Neural cell (in vitro differentiated cells): ENCODE measurements around the gene ALDH7A1. TPM values are rescaled to one million over a fixed set of nuclear protein-coding genes. Genes with fewer than 3 reads are reported as not detected.

ENCODE experiments used
- H2AFZ ChIP-seq: fragments of 200-600, 300-800 bp; sonication (generic), shearing (Covaris generic); 2 replicates; pipeline ENCODE4 v1.6.0; 2014; ENCODE audit warnings: low read depth, mild to moderate bottlenecking, antibody characterized with exemption, low read length, moderate library complexity
- H3F3A ChIP-seq: fragments of 200-600 bp; shearing (Covaris generic); 2 replicates; pipeline ENCODE4 v1.6.1; 2016; ENCODE audit warnings: mild to moderate bottlenecking, moderate library complexity, mixed read lengths, antibody characterized with exemption, low read length; ENCODE audit not compliant: insufficient read depth, poor library complexity, severe bottlenecking
- H3K27ac ChIP-seq: fragments of 200-600, 300-800 bp; sonication (generic), shearing (Covaris generic); 2 replicates; pipeline ENCODE4 v1.5.1; 2014; ENCODE audit warnings: mild to moderate bottlenecking, low read length, moderate library complexity
- H3K27me3 ChIP-seq: fragments of 300-800, 200-600 bp; sonication (generic), shearing (Covaris generic); 2 replicates; pipeline ENCODE4 v1.6.0; 2014; ENCODE audit warnings: mild to moderate bottlenecking, low read depth, low read length, moderate library complexity; ENCODE audit not compliant: insufficient read depth
- H3K36me3 ChIP-seq: fragments of 300-800, 200-600 bp; sonication (generic), shearing (Covaris generic); 2 replicates; pipeline ENCODE4 v1.5.1; 2014; ENCODE audit warnings: mild to moderate bottlenecking, antibody characterized with exemption, low read length, moderate library complexity; ENCODE audit not compliant: insufficient read depth
- H3K4me2 ChIP-seq: fragments of 300-800, 200-600 bp; sonication (generic), shearing (Covaris generic); 2 replicates; pipeline ENCODE4 v1.6.0; 2014; ENCODE audit warnings: mild to moderate bottlenecking, low read length
- H3K4me3 ChIP-seq: fragments of 300-800, 200-600 bp; sonication (generic), shearing (Covaris generic); 2 replicates; pipeline ENCODE4 v1.5.1; 2014; ENCODE audit warnings: mild to moderate bottlenecking, low read length, moderate library complexity
- H3K79me2 ChIP-seq: fragments of 200-600 bp; shearing (Covaris generic); replicated peaks from 2 replicates; pipeline ENCODE4 v1.6.0; 2014; ENCODE audit warnings: mild to moderate bottlenecking, low read length, moderate library complexity; ENCODE audit not compliant: insufficient read depth
- H3K9ac ChIP-seq: fragments of 300-800, 200-600 bp; sonication (generic), shearing (Covaris generic); 2 replicates; pipeline ENCODE4 v1.6.1; 2016; ENCODE audit warnings: mild to moderate bottlenecking, low read length, mixed read lengths
- H3K9me2 ChIP-seq: fragments of 200-600 bp; shearing (Covaris generic); 2 replicates; pipeline ENCODE4 v1.6.1; 2016; ENCODE audit warnings: mild to moderate bottlenecking, low read length, mixed read lengths; ENCODE audit not compliant: insufficient read depth
- H3K9me3 ChIP-seq: fragments of 200-600, 300-800 bp; sonication (generic), shearing (Covaris generic); 2 replicates; pipeline ENCODE4 v1.6.1; 2016; ENCODE audit warnings: mild to moderate bottlenecking, mixed run types, low read length, moderate library complexity, mixed read lengths
- H4K20me1 ChIP-seq: fragments of 200-600 bp; shearing (Covaris generic); 2 replicates; pipeline ENCODE4 v1.6.1; 2016; ENCODE audit warnings: mild to moderate bottlenecking, mixed run types; ENCODE audit not compliant: insufficient read depth
- CTCF ChIP-seq: fragments of 450-650 bp; IDR thresholded peaks from 2 replicates; pipeline ENCODE4 v1.5.1; 2014; ENCODE audit warnings: antibody characterized with exemption, mild to moderate bottlenecking, moderate library complexity; ENCODE audit not compliant: poor library complexity, severe bottlenecking
- EP300 ChIP-seq: fragments of 450-650 bp; conservative IDR thresholded peaks from 2 replicates; pipeline ENCODE4 v1.6.1; 2014; ENCODE audit warnings: antibody characterized with exemption, mild to moderate bottlenecking, moderate library complexity; ENCODE audit not compliant: poor library complexity, severe bottlenecking
- EZH2 ChIP-seq: fragments of 200-600, 300-800 bp; shearing (Covaris generic), sonication (generic); IDR thresholded peaks from 2 replicates; pipeline ENCODE4 v1.6.1; 2014; ENCODE audit warnings: antibody characterized with exemption, low read length, borderline replicate concordance, mild to moderate bottlenecking; ENCODE audit not compliant: insufficient read depth, poor library complexity, severe bottlenecking
- MXI1 ChIP-seq: fragments of 450-650 bp; conservative IDR thresholded peaks from 2 replicates; pipeline ENCODE4 v1.6.1; 2014; ENCODE audit warnings: antibody characterized with exemption, mild to moderate bottlenecking; ENCODE audit not compliant: poor library complexity, severe bottlenecking
- POLR2AphosphoS5 ChIP-seq: IDR thresholded peaks from 2 replicates; pipeline ENCODE4 v1.6.1; 2012
- RAD21 ChIP-seq: fragments of 450-650 bp; conservative IDR thresholded peaks from 2 replicates; pipeline ENCODE4 v1.6.1; 2014; ENCODE audit warnings: antibody characterized with exemption, mild to moderate bottlenecking, moderate library complexity
- REST ChIP-seq: IDR thresholded peaks from 2 replicates; pipeline ENCODE4 v1.6.1; 2012; ENCODE audit warnings: borderline replicate concordance
- SMC3 ChIP-seq: fragments of 450-650 bp; conservative IDR thresholded peaks from 2 replicates; pipeline ENCODE4 v1.6.1; 2014; ENCODE audit warnings: antibody characterized with exemption, mild to moderate bottlenecking, moderate library complexity; ENCODE audit not compliant: poor library complexity
- TAF1 ChIP-seq: IDR thresholded peaks from 2 replicates; pipeline ENCODE4 v1.6.1; 2012; ENCODE audit warnings: low read depth
- polyA plus RNA-seq: library from polyadenylated mRNA; depleted of rRNA; stranded (reverse); fragments of >200 nt; gene quantifications from 2 replicates; pipeline ENCODE4 v1.2.3, GENCODE V29; 2014

The ALDH7A1 gene
- polyA plus RNA-seq, 1 donor from 2014 or later, result 23.4 TPM

- Histone ChIP-seq H3K4me3 (no peak overlapping the region), H3K9me3 (no peaks in the 10 kb centered on the region), H3F3A (no peaks in the 10 kb centered on the region), H3K79me2 (peaks cover 28% of the 10 kb centered on the region), H4K20me1 (no peaks in the 10 kb centered on the region), H3K27me3 (no peaks in the 10 kb centered on the region), H3K36me3 (no peaks in the 10 kb centered on the region), H2AFZ (no peak overlapping the region), H3K9ac (no peak overlapping the region), H3K4me2 (no peak overlapping the region), H3K27ac (no peak overlapping the region), H3K9me2 (no peaks in the 10 kb centered on the region)
- TF ChIP-seq POLR2AphosphoS5 (no peak), EZH2 (no peak), EP300 (no peak), RAD21 (no peak), SMC3 (no peak), TAF1 (no peak), CTCF (no peak), MXI1 (no peak), REST (no peak)
These were observed 15.1 kb upstream of the ALDH7A1 start for GRCh38 chr5:126610160-126610559.

GRCh38 chr5:126605525-126605924 is 10.5 kb upstream of the ALDH7A1 start:
- no peak overlapping the region for H3K9ac ChIP-seq
- H3K36me3 ChIP-seq, result no peaks in the 10 kb centered on the region
- H3K27ac ChIP-seq, result no peak overlapping the region
- H3F3A ChIP-seq, result no peaks in the 10 kb centered on the region
- TF ChIP-seq MXI1, result no peak
- no peak for TF ChIP-seq EZH2
- no peak for TF ChIP-seq RAD21
- TF ChIP-seq TAF1, result no peak
- no peak for TF ChIP-seq POLR2AphosphoS5
- TF ChIP-seq CTCF, result no peak
- TF ChIP-seq REST, result no peak
- TF ChIP-seq EP300, result no peak
- no peak for TF ChIP-seq SMC3
- H4K20me1 ChIP-seq, result no peaks in the 10 kb centered on the region
- H3K4me2 ChIP-seq, result peak overlapping the region; percentile 38
- H3K4me3 ChIP-seq, result peak overlapping the region; percentile 38
- H3K9me2 ChIP-seq, result no peaks in the 10 kb centered on the region
- no peaks in the 10 kb centered on the region for H3K27me3 ChIP-seq
- no peaks in the 10 kb centered on the region for H3K9me3 ChIP-seq
- peaks cover 49% of the 10 kb centered on the region for H3K79me2 ChIP-seq
- H2AFZ ChIP-seq, result no peak overlapping the region
